Stimulated activated CD8-positive, alpha-beta memory T cell treated with anti-CD3 and anti-CD28 coated beads, Interleukin-15, amount 100 ng/mL, for 48 hours (primary cell): ENCODE results near the gene ITPR1.

Experiments used
- DNase-seq, 2 donors: peaks; one replicate each; pipeline ENCODE4 v3.0.0-alpha.2; 2020; ENCODE audit warnings: low read depth in 2 of 2

ITPR1 gene

DNA sequence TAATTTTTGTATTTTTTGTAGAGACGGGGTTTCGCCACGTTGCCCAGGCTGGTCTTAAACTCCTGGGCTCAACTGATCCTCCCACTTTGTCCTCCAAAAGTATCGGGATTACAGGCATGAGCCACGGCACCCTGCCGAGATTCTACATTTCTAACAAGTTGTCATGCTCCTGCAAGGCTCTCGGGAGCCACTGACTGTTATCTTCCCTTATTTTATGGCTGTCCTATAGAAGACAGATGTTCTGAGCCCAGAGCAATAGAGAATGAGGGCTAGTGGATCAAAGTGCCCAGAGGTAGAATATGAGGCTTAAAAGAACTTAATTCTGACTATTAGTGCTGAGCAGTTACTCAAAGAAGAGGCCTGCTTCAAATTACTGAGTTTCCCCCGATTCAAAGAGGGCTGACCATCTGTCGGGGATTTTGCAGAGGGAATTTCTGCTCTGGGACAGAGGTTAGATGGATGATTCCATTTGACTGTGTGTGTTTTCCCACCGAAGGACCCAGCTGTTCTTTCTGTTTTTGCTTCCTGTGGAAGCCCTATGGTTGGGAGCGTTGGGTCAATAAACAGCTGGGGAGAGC, 39.5 kb downstream of the ITPR1 start:
- DNase-seq = no peak

DNA sequence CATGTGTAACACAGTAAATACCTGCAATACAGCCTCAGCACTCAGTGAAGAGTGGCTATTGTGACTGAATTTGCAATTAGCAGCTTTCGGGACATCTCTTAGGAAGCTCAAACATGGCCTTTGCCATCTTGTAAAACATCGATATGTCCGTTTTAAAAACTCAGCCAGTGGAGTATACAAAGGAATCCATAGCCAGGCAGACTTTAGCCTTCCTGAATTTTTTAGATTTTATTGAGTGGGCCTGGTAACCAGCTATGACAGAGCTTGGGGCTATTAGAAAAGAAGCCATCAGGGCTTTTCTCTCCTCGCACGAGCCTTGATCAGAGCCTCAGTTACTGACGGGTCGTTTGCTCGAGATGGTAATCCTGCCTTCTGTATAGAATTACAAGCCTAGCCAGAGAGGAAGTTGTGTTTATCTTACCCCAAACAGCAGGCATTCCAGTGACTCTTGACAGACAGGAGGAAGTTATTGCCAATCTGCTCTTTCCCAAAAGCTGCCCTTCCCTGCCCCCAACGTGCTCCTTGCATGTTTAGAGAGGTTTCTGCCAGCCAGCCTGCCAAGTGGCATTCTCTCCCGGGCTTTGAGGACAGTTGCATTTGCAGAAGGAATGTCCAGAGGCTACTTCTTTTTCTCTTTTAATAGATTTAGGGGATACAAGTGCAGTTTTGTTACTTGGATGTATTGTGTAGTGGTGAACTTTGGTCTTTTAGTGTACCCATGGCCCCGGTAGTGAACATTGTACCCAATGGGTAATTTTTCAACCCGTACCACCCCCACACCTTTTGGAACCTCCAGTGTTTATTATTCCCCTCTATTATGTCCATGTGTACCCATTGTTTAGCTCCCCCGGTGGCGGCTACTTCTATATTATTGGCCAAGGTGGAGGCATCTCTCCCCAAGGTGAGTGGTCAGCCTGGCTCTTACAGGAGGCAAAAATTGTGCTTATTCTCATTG, 40.6 kb downstream of the ITPR1 start:
- DNase-seq = no peak

DNA sequence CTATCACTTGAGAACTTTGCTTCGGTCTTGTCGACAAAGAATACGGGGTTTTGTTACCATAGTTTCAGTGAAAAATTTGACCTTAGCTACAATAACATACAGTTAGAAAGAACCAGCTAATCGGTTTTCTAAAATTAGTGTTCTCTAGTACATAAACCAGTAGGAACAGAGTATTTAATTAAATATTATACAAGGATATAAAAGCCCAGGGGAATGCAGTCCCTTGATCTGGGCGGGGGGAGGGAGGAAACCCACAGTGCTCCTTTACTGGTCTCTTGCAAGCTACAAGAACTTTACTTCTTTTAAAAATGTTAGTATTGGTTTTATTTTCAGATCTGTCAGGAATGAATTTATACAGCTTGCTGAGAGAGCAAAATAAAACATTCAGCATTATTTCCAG, 41.8 kb downstream of the ITPR1 start:
- DNase-seq = no peak

DNA sequence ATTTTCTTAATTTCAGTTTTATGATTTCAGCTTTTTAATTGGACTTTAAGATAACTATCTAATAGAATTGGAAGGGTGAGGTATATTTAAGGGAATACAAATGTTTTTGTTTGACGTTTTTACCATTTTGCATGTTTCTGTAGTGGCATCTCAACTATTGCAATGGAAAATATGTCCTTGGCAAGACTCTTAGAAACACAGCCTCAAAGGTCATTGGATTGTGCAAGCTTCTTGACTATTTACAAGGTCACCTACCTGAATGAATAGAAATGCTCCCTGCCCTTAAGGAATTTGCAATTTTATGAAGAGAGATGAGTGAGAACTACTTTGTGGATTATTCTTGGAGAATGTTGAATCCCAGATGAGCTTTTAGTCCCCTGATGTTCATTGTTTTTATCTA, 43.1 kb downstream of the ITPR1 start:
- no peak for DNase-seq

DNA sequence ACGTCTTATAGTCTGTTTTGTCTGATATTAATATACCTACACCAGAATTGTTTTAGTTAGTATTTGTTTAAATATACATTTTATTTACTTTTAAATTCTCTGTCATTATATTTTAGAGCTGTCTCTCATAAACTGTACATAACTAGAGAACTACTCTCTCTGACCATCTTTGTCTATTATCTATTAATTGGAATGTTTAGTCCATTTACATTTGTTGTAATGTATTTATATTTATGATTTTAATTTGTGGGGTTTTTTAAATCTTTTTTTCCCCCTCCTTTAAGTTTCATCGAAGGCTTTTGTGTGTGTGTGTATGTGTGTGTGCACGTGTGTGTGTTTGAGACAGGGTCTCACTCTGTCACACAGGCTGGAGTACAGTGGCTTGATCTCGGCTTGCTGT, 47.1 kb downstream of the ITPR1 start:
- no peak for DNase-seq

DNA sequence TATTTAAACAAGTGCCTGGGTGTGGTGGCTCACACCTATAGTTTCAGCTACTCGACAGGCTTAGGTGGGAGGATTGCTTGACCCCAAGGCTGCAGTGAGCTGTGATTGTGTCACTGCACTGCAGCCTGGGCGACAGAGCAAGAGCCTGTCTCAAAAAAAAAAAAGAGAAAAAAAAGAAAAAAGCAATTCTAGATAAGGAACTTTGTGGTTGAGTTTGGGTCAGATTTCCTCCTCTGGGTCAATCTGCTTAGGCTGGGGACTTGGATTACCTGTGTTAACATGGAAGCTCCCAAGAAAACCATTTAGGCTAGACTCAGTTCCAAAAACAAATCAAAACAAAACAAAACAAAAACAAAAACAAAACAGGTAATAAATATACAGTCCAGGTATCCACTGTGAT, 50.0 kb downstream of the ITPR1 start:
- no peak for DNase-seq

DNA sequence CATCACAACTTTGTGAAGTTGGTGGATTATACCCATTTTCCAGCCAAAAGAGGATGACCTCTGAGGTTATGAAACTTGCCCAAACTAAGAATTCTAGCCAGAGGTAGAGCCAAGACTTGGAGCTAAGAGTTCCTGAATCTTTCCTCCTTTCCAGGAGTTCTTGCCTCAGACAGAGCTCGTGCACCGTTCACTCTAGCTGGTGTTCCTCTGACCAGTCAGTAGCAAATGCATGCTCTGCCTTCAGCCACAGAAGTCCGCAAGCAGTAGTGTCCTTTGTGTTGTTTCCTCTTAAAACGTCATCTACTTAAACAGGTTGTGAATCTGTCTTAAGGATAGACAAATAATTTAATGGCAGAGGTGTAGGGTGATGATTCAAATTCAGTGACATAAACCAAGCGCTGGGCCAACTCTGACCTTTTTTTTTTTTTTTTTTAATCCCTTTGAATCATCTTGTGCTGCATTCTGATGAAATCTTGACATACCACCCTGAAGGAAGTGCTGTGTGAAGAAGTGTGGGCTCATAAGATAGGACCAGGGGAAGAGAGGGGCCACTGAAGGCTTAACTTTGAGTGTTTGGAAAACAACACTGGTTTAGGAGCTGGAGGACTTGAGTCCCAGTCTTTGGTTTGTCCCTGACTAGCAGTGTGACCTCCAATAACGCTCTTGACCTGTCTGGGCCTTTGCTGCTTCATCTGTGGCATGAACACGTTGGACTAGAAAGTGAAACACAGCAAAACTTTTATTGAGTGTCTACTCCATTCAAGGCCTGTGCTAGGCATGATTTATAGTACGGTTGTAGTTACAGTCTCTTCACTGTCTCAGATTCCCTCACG, 53.4 kb downstream of the ITPR1 start:
- no peak for DNase-seq

DNA sequence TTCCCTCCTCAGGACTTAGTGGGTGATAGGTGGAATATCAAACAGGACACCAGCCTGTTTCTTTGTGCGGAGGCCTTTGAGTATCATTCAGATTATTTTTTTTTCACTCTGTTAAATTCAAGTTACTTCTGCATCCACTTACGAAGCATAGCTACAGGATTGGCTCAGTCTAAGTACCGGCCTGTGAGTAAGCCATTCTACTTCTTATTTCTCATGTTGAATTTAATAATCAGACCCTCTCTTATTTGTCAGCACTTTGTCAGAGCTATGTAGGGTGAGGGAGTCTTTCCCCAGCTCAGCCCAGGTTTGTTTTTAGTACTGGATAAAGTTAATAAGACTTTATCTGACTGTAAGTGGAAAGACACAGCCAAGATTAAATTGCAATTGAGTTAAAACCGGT, 54.7 kb downstream of the ITPR1 start:
- no peak for DNase-seq

DNA sequence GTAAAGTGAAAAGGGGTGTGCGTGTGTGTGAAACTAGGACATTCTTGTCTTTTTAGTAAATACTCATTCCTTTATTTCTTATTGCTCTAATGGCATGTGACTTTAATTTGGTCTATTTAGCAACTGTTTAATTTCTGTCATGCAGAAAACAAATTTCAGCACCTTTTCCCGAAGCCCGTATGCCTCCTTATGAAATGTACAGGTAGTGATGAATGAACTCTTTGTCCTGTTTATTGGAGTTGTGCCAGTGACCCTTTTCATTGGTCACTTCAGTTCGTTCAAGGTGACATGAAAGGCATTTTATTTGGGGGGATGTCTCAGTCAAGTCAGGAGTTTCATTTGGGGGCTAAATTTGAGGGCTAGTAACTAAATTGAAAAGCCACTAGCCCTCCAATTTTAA, 55.2 kb downstream of the ITPR1 start:
- DNase-seq = no peak

DNA sequence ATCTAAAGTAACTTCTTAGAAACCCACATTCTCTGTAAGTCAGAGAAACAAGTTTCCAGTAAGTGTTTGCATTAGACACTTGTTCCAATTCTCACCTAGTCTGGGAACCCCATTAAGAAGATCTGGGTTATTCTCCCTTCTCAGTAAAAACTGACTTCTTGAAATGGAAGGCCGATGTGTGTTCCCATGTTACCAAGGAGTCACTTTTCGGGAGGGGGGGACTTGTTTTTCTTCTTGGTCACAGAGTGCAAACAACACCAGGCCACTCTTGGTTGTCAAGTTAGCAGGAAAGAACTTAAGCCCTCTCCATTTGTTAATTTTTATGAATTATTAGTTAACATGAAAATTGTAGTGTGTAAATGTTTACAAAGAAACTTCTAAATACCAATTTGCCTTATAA, 55.6 kb downstream of the ITPR1 start:
- no peak for DNase-seq

DNA sequence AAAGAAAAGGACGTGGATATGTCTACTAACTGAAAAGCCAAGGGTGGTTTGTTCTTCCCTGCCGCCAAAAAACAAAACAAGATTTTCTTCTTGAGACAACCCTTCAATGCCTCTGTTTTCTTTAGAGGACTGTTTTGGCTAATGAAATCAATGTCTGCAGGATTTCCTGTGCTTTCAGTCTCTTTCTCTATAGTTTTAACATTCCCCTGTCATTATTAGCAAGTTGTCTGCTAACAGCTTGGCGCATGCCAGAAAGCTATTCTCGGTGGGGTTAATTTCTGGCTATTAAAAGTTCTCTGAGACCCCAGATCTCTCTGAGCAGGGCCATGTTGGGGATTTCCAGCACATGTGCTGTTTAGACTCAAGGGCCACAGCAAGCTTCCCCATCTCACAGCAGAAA, 56.7 kb downstream of the ITPR1 start:
- DNase-seq = no peak

DNA sequence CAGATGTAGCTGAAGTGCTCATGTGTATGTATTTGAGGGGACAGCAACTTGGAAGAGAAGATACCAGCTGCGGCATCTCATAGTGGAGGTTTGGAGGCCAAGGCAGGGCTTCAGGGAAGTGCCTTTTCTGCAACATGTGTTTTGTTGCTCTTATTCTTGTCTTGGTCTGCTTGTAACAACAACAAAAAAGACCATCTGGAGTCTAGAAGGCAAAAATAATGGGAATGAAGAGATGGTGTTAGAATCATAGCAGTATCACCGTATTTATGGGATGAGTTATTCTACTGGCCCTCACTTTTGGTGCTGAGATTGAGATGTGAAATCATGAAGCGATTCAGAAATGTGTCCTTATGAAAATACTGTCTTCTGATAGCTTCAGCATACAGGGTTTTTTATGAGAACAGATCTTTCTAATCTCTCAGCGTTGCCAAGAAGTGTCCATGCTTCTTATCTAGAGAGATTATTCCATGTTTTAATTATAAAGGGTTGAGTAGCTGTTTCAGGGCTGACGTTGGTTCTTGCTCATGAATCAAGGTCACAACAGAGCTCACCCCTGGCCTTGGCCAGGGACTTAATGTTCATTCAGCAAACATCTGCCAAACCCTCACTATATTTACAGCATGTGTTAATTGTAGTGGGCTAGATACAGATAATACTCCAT, 58.0 kb downstream of the ITPR1 start:
- DNase-seq = no peak

DNA sequence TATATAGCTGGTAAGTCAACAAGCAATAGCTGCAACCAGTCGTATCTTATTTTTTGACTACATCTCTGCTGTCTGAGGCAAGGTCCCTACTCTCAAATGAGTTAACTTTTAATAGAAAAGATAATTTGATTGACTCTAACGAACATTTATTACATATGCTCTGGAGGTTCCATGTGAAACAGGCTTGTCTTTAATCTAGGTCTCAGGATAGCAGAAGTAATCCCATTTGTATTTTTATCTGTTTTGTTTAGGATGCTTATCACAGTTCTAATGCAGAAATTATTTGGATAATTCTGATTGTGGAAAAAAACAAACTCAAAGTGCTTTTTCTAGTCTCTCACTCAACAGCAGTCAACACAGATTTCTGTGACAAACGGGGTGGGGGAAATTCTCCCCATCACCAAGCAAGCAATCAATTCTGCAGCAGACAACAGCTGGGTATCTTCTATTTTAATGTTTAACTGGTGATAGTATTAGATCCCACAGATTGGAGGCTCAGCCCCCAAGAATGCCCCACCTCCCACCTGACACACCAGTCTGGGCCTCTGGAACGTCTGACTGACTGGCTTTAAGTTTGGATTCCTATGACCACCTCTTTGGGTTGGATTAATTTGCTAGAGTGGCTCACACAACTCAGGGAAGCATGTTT, 58.8 kb downstream of the ITPR1 start:
- DNase-seq = no peak

DNA sequence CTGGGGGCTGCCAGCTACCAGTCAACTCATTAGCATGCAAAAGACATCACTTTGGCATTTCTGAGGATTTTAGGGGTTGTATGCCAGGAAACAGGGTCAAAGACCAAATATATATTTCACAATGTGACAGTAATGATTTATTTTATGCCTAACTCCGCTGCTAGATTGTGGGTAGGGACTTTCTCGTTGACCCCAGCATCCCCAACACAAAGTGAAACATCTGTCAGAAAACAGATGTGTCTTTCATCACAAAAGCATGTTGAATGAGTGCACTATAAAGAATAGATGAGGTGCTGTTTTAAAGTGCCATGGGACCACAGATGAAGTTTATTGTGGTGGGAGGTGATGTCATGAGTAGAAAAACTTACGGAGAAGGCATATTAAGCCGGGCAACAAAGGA, 59.7 kb downstream of the ITPR1 start:
- DNase-seq = no peak

DNA sequence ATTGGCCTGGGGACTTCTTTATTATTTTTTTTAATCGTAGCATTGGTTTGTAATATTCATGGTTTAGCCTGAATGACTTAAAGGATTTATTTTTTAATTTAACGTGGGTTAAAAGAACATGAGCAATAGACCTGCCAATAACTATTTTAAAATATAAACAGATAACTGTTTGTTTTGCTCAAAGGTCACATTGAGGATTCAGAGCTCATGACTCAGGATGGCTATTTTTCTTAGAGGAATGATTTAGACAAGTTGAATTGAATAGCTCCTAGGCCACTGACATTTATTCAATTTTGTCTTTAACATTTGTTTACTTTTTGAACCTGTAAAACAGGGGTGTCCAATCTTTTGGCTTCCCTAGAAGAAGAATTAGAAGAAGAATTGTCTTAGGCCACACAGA, 68.5 kb downstream of the ITPR1 start:
- no peak for DNase-seq

DNA sequence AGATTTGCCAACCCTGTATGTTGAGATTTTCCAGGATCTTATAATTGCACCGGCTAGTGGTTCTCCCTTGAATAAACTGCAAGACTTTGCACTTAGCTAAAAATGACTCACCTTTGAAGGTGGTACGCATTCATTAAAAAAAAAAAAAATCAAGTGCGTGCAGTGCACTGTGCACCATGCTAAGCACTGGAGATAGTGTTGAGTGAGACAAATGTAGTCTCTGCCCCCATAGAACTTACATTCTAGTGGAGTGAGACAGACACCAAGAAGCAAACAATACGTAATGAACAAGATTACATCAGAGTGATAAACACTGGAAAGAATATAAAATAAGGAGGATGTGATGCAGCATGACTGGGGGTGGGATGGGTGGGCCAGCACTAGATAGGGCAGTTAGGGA, 69.4 kb downstream of the ITPR1 start:
- DNase-seq = no peak

DNA sequence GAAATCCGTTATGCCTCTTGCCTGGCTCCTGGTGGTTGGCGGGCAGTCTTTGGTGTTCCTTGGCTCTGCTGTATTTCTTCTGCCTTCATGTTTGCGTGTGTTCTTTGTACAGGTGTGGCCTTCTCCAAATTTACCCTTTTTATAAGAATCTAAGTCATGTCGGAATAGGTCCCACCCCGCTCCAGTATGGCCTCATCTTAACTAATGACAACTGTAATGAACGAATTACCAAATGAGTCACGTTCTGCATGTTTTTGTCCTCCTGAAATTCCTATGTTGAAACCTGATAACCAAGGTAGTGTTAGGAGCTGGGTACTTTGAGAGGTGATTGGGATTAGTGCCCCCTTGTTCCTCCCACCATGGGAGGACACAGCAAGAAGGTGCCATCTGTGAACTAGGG, 71.1 kb downstream of the ITPR1 start:
- DNase-seq = no peak

DNA sequence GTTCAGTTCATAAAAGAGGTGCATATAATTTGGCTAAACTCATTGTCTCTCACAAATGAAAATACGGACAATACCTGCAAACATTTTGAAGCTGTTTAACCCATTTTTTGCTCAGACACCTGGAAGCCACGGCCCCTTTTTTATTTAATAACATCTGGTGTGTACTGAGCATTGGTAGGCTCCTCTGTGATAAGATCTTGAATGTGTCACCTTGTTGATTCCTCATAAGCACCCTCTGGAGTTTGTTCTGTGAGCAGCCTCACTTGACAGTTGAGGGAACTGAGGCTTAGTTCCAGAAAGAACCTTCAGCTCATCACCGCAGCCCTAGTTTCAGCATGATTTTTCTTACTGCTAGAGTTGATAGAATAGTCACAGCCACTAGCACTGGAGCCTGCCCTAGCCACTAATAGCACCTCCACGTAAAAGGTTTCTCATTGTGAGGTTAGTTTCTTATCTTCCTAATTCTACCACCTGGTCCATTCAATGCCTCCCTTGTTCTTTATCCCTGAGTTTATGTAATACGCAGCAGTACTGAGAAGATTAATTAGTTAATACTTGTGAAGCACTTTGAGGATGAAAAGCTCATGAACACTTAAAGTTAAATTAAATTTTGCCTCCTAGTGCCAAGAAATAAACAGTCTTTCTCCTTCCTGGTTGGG, 71.9 kb downstream of the ITPR1 start:
- no peak for DNase-seq

DNA sequence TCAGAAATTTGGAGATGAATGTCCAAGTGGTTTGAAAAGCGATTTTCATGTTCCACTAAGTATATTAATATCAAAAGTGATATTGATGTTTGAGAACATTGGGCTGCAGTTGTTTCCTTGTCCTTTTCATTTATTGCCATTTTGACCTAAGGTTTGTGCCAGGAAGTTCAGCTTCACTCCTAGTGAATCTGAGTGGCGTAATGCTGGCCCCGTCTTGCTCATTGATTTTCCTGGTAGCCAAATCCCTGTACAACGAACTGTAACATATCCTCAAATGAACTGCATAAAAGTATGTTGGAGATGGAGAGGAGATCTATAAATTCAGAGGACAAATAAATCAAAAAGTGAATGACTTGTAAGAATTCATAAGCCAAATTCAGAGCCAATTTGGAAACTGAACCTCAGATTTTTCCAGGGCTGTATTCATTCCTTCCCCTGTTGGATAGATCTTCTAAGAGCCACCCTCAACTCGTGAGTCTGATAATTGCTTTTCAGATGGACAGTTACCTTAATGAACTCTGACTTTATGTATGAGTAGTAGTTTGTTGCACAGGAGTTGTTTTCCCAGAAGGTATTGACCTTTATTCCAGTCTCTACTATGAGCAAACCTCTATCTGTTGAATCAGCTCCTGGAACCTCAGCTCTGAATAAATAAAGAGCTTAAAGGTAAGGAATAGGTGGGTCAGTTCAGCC, 72.8 kb downstream of the ITPR1 start:
- DNase-seq = no peak

DNA sequence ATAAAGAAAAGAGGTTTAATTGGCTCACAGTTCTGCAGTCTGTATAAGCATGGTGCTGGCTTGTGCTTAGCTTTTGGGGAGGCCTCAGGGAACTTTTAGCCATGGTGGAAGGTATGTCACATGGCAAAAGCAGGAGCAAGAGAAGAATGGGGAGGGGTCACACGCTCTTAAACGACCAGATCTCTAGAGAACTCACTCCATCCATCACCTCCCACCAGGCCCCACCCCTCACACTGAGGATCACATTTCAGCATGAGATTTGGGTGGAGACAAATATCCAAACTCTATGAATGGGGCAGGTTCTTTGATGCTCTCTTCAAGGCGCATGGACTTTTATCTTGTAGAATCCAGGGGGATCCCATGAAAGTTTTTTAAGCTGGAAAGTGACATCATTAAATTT, 75.7 kb downstream of the ITPR1 start:
- DNase-seq = no peak
